ENCODE data around the gene PHACTR3. TPM values are rescaled to one million over a fixed set of nuclear protein-coding genes. Genes with fewer than 3 reads are reported as not detected.

Gene PHACTR3
- total and polyA plus RNA-seq, 2 of the 8 experiments (the other 6 are each of a cell fraction or from before 2014, with no cell fraction given), result 0.05 to 0.13 TPM

- Histone ChIP-seq H2AFZ (ENCODE audit: low read length) (no peak overlapping the region), H3K4ac (replicated peaks; ENCODE audit: insufficient read length, low read depth, low read length) (no peak overlapping the region), H2BK20ac (ENCODE audit: low read length) (no peak overlapping the region), H3K9ac (replicated peaks in 1 of 4; ENCODE audit: extremely low read depth in 1 of 4, low read depth in 3 of 4, low read length in 3 of 4) (no peak overlapping the region; a peak in 1 of 7 replicates), H2BK12ac (ENCODE audit: low read depth, low read length) (no peak overlapping the region), H4K5ac (ENCODE audit: insufficient read length, low read depth, low read length) (no peak overlapping the region), H2BK5ac (ENCODE audit: low read depth, low read length) (no peak overlapping the region), H3K27me3 (replicated peaks in 1 of 4; ENCODE audit: control insufficient read depth in 3 of 4, extremely low read depth in 1 of 4, insufficient read depth in 3 of 4, low read length in 3 of 4) (no peaks in the 10 kb centered on the region), H3K4me2 (ENCODE audit: insufficient read depth in 1 of 2, low read depth in 2 of 2, low read length in 2 of 2) (no peak overlapping the region), H3K4me3 (ENCODE audit: extremely low read depth in 1 of 4, insufficient read depth in 2 of 4, low read depth in 3 of 4, low read length in 4 of 4) (no peak overlapping the region), H3K79me2 (ENCODE audit: control insufficient read depth in 1 of 2, insufficient read depth in 2 of 2, low read length in 2 of 2) (no peaks in the 10 kb centered on the region), H3K23me2 (ENCODE audit: low read depth, low read length) (no peaks in the 10 kb centered on the region), H4K20me1 (replicated peaks in 1 of 2; ENCODE audit: control insufficient read depth in 1 of 2, insufficient read depth in 2 of 2, low read length in 2 of 2) (no peaks in the 10 kb centered on the region), H4K91ac (replicated peaks; ENCODE audit: insufficient read length, low read length) (no peak overlapping the region), H3K27ac (ENCODE audit: low read depth, low read length) (no peak overlapping the region), H3K23ac (ENCODE audit: insufficient read length) (no peak overlapping the region), H3K79me1 (ENCODE audit: low read depth, low read length) (no peaks in the 10 kb centered on the region), H4K8ac (ENCODE audit: extremely low read depth, insufficient read depth, low read length) (no peak overlapping the region), H3K4me1 (replicated peaks in 1 of 4; ENCODE audit: control insufficient read depth in 3 of 4, insufficient read depth in 4 of 4, low read length in 3 of 4) (no peaks in the 10 kb centered on the region), H3K56ac (replicated peaks; ENCODE audit: insufficient read length, low read depth, low read length) (no peak overlapping the region), H3K14ac (ENCODE audit: insufficient read length) (no peak overlapping the region), H2BK120ac (replicated peaks; ENCODE audit: low read depth, low read length) (no peak overlapping the region), H2AK5ac (ENCODE audit: low read depth, low read length) (no peak overlapping the region), H3K36me3 (ENCODE audit: control insufficient read depth in 2 of 4, insufficient read depth in 4 of 4, low read length in 3 of 4) (no peaks in the 10 kb centered on the region; a peak in 1 of 8 replicates), H3K9me3 (ENCODE audit: insufficient read depth in 2 of 2, low read depth in 1 of 2, low read length in 1 of 2) (peaks cover 86 to 96% of the 10 kb centered on the region in 2 experiments), H3K18ac (ENCODE audit: extremely low read depth, low read length) (no peak overlapping the region), H2BK15ac (ENCODE audit: low read length) (no peak overlapping the region)
- POLR2A ChIA-PET (ENCODE audit: partially characterized antibody), result no interaction called here
- 74% methylated on average over 5 of the region's 5 CpGs; no CpG with 5 or more reads in 1 of the 2 experiments for WGBS, 2 experiments (ENCODE audit: extremely low coverage in 1 of 2, insufficient coverage in 1 of 2, insufficient read length in 1 of 2, insufficient replicate concordance in 2 of 2, low coverage in 1 of 2, low lambda C conversion rate in 2 of 2, missing lambda C conversion rate in 1 of 2)
- no peak for DNase-seq (ENCODE audit: low read depth in 1 of 2, low spot score in 2 of 2)
- FAIRE-seq, result no peak
- TF ChIP-seq ZNF274 (IDR thresholded peaks at IDR 0.05; ENCODE audit: borderline replicate concordance, extremely low read depth, low read length), result no peak
- no peak for TF ChIP-seq EGR1 (IDR thresholded peaks at IDR 0.05; ENCODE audit: borderline replicate concordance, low read depth, low read length)
- CTCF ChIA-PET (ENCODE audit: partially characterized antibody), result interaction anchor here (0.7 kb wide), 1 partner anchor 24 kb away, joined by 3 read pairs; no protein-coding TSS in a partner anchor
Observed at GRCh38 chr20:59723108-59723500, 118.8 kb downstream of the PHACTR3 start.
